Natural killer cell (primary cell): ENCODE results near the gene CSNK1G1. TPM values are rescaled to one million over a fixed set of nuclear protein-coding genes. Genes with fewer than 3 reads are reported as not detected.
A peak's percentile ranks its signal among the peaks of the same experiment; 100 is the strongest.

Source experiments
- ATAC-seq, 3 donors: fragments of 150-1000 bp in 2 of 3; fragments of 200-7000 bp in 1 of 3; cut with Tn5 transposase; 1 replicate in 1 of 3; 2 replicates in 2 of 3; pipeline ENCODE4 v1.10.0; 2021; ENCODE audit warnings: mild to moderate bottlenecking in 2 of 3, moderate library complexity in 2 of 3
- DNase-seq, 2 donors: peaks; one replicate each; pipeline versions ENCODE4 v3.0.0 to v3.0.0-alpha.2; 2013 to 2021; ENCODE audit warnings: mixed read lengths in 1 of 2
- H3K27ac ChIP-seq: one replicate; pipeline ENCODE4 v1.5.1; 2013; ENCODE audit warnings: mild to moderate bottlenecking, low read length
- H3K27me3 ChIP-seq: one replicate; pipeline ENCODE4 v1.6.1; 2013; ENCODE audit warnings: low read length; ENCODE audit not compliant: control insufficient read depth, insufficient read depth
- H3K36me3 ChIP-seq: one replicate; pipeline ENCODE4 v1.6.1; 2013; ENCODE audit warnings: low read length; ENCODE audit not compliant: control insufficient read depth, insufficient read depth
- H3K4me1 ChIP-seq: one replicate; pipeline ENCODE4 v1.6.1; 2013; ENCODE audit warnings: low read length; ENCODE audit not compliant: control insufficient read depth, insufficient read depth
- H3K4me3 ChIP-seq: one replicate; pipeline ENCODE4 v1.5.1; 2013; ENCODE audit warnings: low read length
- H3K9me3 ChIP-seq: one replicate; pipeline ENCODE4 v1.6.1; 2013; ENCODE audit warnings: low read length; ENCODE audit not compliant: control insufficient read depth, insufficient read depth
- H3K27ac Mint-ChIP-seq, 2 donors: one replicate each; pipeline ENCODE4 v1.8.0; 2022; ENCODE audit warnings: mild to moderate bottlenecking in 2 of 2, mixed read lengths in 2 of 2, moderate library complexity in 1 of 2
- H3K27me3 Mint-ChIP-seq, 2 donors: one replicate each; pipeline ENCODE4 v1.8.0; 2022; ENCODE audit warnings: low read depth in 2 of 2, mixed read lengths in 2 of 2
- H3K36me3 Mint-ChIP-seq: one replicate; pipeline ENCODE4 v1.8.0; 2022; ENCODE audit warnings: mixed read lengths
- H3K4me1 Mint-ChIP-seq, 2 donors: one replicate each; pipeline ENCODE4 v1.8.0; 2022; ENCODE audit warnings: mixed read lengths in 2 of 2
- H3K4me3 Mint-ChIP-seq: one replicate; pipeline ENCODE4 v1.8.0; 2022; ENCODE audit warnings: mild to moderate bottlenecking, moderate library complexity, mixed read lengths
- H3K9me3 Mint-ChIP-seq, 2 donors: one replicate each; pipeline ENCODE4 v1.8.0; 2022; ENCODE audit warnings: mixed read lengths in 2 of 2
- CTCF ChIP-seq: fragments of 200-600 bp; IDR thresholded peaks from one replicate; pipeline ENCODE4 v1.8.0; 2022; ENCODE audit warnings: antibody characterized with exemption
- WGBS: methylation state at CpG from one replicate; pipeline ENCODE4 v1.1.7; 2013; ENCODE audit warnings: missing lambda C conversion rate; ENCODE audit not compliant: insufficient coverage; 5-methylcytosine and 5-hydroxymethylcytosine counted together
- intact Hi-C: fragments of 100-400 bp; cut with micrococcal nuclease; formaldehyde crosslinking; loops from one replicate; pipeline ENCODE4 v1.14.2; 2022
- total RNA-seq, 4 donors: library from RNA; stranded (reverse); fragments of 120-200 nt in 1 of 4; gene quantifications; one replicate each; pipeline versions ENCODE4 v1.2.3 to v1.2.4, GENCODE V29; 2013 to 2022

The CSNK1G1 gene
- total RNA-seq, 3 donors from 2014 or later (not counting 1 experiment from before 2014, with no cell fraction given), result 26.2 to 36.8 (median 34.0) TPM

- Histone ChIP-seq H3K36me3 (peaks cover 21% of the 10 kb centered on the region), H3K9me3 (no peaks in the 10 kb centered on the region), H3K4me1 (peaks cover 10% of the 10 kb centered on the region), H3K4me3 (no peak overlapping the region), H3K27me3 (peaks cover 4% of the 10 kb centered on the region), H3K27ac (no peak overlapping the region)
- intact Hi-C loops, result no loop called here
- Mint-ChIP-seq H3K4me1 (peaks cover 0 to 13% of the 10 kb centered on the region in 2 donors), H3K27me3 (peaks cover 0 to 3% of the 10 kb centered on the region in 2 donors), H3K27ac (no peak overlapping the region), H3K4me3 (no peak overlapping the region), H3K36me3 (no peaks in the 10 kb centered on the region), H3K9me3 (no peaks in the 10 kb centered on the region)
- no peak for TF ChIP-seq CTCF
- WGBS, result 92% methylated on average over 1 of the region's 3 CpGs
- DNase-seq (no peak), ATAC-seq (no peak)
Observed at GRCh38 chr15:64146520-64146884, 209.5 kb downstream of the CSNK1G1 start.

GRCh38 chr15:64146041-64146440 is 209.9 kb downstream of the CSNK1G1 start:
- Mint-ChIP-seq H3K4me3 (no peak overlapping the region), H3K27ac (no peak overlapping the region), H3K4me1 (peaks cover 0 to 10% of the 10 kb centered on the region in 2 donors), H3K27me3 (peaks cover 0 to 2% of the 10 kb centered on the region in 2 donors), H3K36me3 (no peaks in the 10 kb centered on the region), H3K9me3 (no peaks in the 10 kb centered on the region)
- Histone ChIP-seq H3K27me3 (peaks cover 1% of the 10 kb centered on the region), H3K9me3 (no peaks in the 10 kb centered on the region), H3K27ac (no peak overlapping the region), H3K4me3 (no peak overlapping the region), H3K4me1 (peaks cover 6% of the 10 kb centered on the region), H3K36me3 (peaks cover 23% of the 10 kb centered on the region)
- intact Hi-C loops, result no loop called here
- WGBS, result 95% methylated on average over 6 of the region's 6 CpGs
- no peak for ATAC-seq
- no peak for DNase-seq
- no peak for TF ChIP-seq CTCF

GRCh38 chr15:64144565-64145281 is 211.2 kb downstream of the CSNK1G1 start:
- H3K27ac Mint-ChIP-seq, result no peak overlapping the region
- intact Hi-C loops, result no loop called here

More at GRCh38 chr15:64144565-64145281, 211.2 kb downstream of the CSNK1G1 start:
- peak in 1 of 3 donors; percentile 28 for ATAC-seq
- no peaks in the 10 kb centered on the region for H3K9me3 Mint-ChIP-seq
- Histone ChIP-seq H3K9me3 (no peaks in the 10 kb centered on the region), H3K36me3 (peaks cover 25% of the 10 kb centered on the region), H3K4me3 (no peak overlapping the region), H3K4me1 (no peaks in the 10 kb centered on the region), H3K27ac (no peak overlapping the region), H3K27me3 (no peaks in the 10 kb centered on the region)
- no peak for TF ChIP-seq CTCF
- H3K27me3 Mint-ChIP-seq, result no peaks in the 10 kb centered on the region
- no peak overlapping the region for H3K4me3 Mint-ChIP-seq
- DNase-seq, result no peak
- peaks cover 0 to 5% of the 10 kb centered on the region in 2 donors for H3K4me1 Mint-ChIP-seq
- H3K36me3 Mint-ChIP-seq, result no peaks in the 10 kb centered on the region
- 83% methylated on average over 14 of the region's 14 CpGs for WGBS
